Adrenal gland (tissue), 5 donors: ENCODE results near the gene GALNT7.

Experiments
- POLR2A ChIP-seq, 2 donors: fragments of 450-650 bp; IDR thresholded peaks; one replicate each; pipeline ENCODE4 v1.6.1; 2017; ENCODE audit warnings: antibody characterized with exemption in 2 of 2, mild to moderate bottlenecking in 2 of 2, moderate library complexity in 1 of 2
- TF ChIP-seq, protein P1 (sequence below), 6 experiments: fragments of 450-650 bp in 4 of 6; fragments of 200-600 bp in 2 of 6; sonication (generic) in 1 of 6; IDR thresholded peaks; 1 replicate in 5 of 6; 2 replicates in 1 of 6; pipeline versions ENCODE4 v1.5.1 to v1.8.0; 2016 to 2021; ENCODE audit warnings: antibody characterized with exemption in 6 of 6, mild to moderate bottlenecking in 2 of 6, moderate library complexity in 1 of 6
- donor health status: DM: no; HTN: no; CAD: no.

DNA sequence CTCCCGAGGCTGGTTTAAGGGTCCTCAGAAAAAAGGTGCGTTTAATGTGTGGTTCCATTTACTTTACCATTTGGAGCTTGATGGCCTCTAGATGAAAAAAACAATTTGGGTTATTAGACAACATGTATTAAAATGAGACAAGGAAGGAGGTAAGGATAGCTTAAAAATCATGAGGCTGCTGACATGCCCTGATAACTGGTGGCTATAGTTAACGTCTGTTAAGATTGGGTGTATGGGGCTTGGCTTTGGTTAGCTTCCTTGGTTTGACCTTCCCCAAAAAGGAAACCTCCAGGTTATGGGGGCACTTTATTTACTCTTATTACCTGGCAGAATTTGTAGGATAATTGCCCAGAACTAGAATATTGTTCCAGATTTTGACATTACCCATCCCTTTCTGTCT, 114.0 kb downstream of the GALNT7 start:
- TF ChIP-seq, protein P1, sequence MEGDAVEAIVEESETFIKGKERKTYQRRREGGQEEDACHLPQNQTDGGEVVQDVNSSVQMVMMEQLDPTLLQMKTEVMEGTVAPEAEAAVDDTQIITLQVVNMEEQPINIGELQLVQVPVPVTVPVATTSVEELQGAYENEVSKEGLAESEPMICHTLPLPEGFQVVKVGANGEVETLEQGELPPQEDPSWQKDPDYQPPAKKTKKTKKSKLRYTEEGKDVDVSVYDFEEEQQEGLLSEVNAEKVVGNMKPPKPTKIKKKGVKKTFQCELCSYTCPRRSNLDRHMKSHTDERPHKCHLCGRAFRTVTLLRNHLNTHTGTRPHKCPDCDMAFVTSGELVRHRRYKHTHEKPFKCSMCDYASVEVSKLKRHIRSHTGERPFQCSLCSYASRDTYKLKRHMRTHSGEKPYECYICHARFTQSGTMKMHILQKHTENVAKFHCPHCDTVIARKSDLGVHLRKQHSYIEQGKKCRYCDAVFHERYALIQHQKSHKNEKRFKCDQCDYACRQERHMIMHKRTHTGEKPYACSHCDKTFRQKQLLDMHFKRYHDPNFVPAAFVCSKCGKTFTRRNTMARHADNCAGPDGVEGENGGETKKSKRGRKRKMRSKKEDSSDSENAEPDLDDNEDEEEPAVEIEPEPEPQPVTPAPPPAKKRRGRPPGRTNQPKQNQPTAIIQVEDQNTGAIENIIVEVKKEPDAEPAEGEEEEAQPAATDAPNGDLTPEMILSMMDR (IDR thresholded peaks at IDR 0.05), result no peak
- TF ChIP-seq POLR2A (IDR thresholded peaks at IDR 0.05), result no peak
